Gastrocnemius medialis (tissue), 4 donors: ENCODE data around the gene DPF1. TPM values are rescaled to one million over a fixed set of nuclear protein-coding genes. Genes with fewer than 3 reads are reported as not detected.

Source experiments
- ATAC-seq, 2 donors: fragments of 150-250 bp; one replicate each; pipeline ENCODE4 v1.9.1; 2016
- DNase-seq, 2 donors: peaks; one replicate each; pipeline ENCODE4 v3.0.0-alpha.2; 2019
- H3K27ac ChIP-seq, 4 donors: fragments of 200-600 bp; sonication (generic); 1 replicate in 1 of 4; 2 replicates in 3 of 4; pipeline ENCODE4 v1.5.1; 2016 to 2018; ENCODE audit warnings: mild to moderate bottlenecking in 2 of 4, moderate library complexity in 1 of 4
- H3K27me3 ChIP-seq, 3 donors: fragments of 200-600 bp; sonication (generic) in 2 of 3; 1 replicate in 1 of 3; 2 replicates in 2 of 3; pipeline versions ENCODE4 v1.5.1 to v1.6.0; 2016 to 2019; ENCODE audit warnings: mild to moderate bottlenecking in 1 of 3, moderate library complexity in 1 of 3
- H3K36me3 ChIP-seq, 2 donors: fragments of 200-600 bp; sonication (generic) in 1 of 2; one replicate each; pipeline ENCODE4 v1.5.1; 2017 to 2018
- H3K4me1 ChIP-seq, 2 donors: fragments of 200-600 bp; sonication (generic) in 1 of 2; one replicate each; pipeline ENCODE4 v1.5.1; 2016 to 2017; ENCODE audit warnings: mild to moderate bottlenecking in 2 of 2
- H3K4me3 ChIP-seq, 4 donors: fragments of 200-600 bp; sonication (generic) in 3 of 4; 1 replicate in 1 of 4; 2 replicates in 3 of 4; pipeline ENCODE4 v1.5.1; 2016 to 2019; ENCODE audit warnings: mild to moderate bottlenecking in 2 of 4
- H3K9me3 ChIP-seq, 3 donors: fragments of 200-600 bp; sonication (generic) in 2 of 3; 1 replicate in 1 of 3; 2 replicates in 2 of 3; pipeline ENCODE4 v1.5.1; 2016 to 2019
- POLR2A ChIP-seq, 2 donors: fragments of 450-650 bp; IDR thresholded peaks; one replicate each; pipeline ENCODE4 v1.6.1; 2017; ENCODE audit warnings: antibody characterized with exemption in 2 of 2, mild to moderate bottlenecking in 2 of 2, moderate library complexity in 2 of 2
- in situ Hi-C, 4 donors: fragments of 200-750 bp; cut with MboI; loops; one replicate each; pipeline versions ENCODE4 v1.15.0 to v1.8.0; 2017; ENCODE audit warnings: low sequenced_read_pairs in 4 of 4
- intact Hi-C: fragments of 100-400 bp; cut with DNase I; formaldehyde crosslinking; loops from one replicate; pipeline ENCODE4 v1.15.1; 2023; ENCODE audit warnings: low total_unique reads
- total RNA-seq, 4 donors: library from RNA; depleted of rRNA; stranded (reverse); fragments of >200 nt; gene quantifications; one replicate each; pipeline versions ENCODE4 v1.1.0 to v1.2.3, GENCODE V29; 2016
- TF ChIP-seq, protein P1 (sequence below), 5 experiments: fragments of 450-650 bp in 3 of 5; fragments of 200-600 bp in 2 of 5; sonication (generic) in 2 of 5; IDR thresholded peaks in 4 of 5; conservative IDR thresholded peaks in 1 of 5; 1 replicate in 4 of 5; 2 replicates in 1 of 5; pipeline ENCODE4 v1.5.1; 2016 to 2019; ENCODE audit warnings: antibody characterized with exemption in 5 of 5, mild to moderate bottlenecking in 3 of 5, moderate library complexity in 3 of 5

Gene DPF1
- total RNA-seq, 4 donors from 2014 or later: not detected

GRCh38 chr19:38180071-38180470 is 44.0 kb downstream of the DPF1 start:
- no peak for ATAC-seq
- intact Hi-C loops (no loop called here), in situ Hi-C loops (no loop called here)
- no peaks in the 10 kb centered on the region for H3K9me3 ChIP-seq
- DNase-seq: no peak
- TF ChIP-seq, protein P1, sequence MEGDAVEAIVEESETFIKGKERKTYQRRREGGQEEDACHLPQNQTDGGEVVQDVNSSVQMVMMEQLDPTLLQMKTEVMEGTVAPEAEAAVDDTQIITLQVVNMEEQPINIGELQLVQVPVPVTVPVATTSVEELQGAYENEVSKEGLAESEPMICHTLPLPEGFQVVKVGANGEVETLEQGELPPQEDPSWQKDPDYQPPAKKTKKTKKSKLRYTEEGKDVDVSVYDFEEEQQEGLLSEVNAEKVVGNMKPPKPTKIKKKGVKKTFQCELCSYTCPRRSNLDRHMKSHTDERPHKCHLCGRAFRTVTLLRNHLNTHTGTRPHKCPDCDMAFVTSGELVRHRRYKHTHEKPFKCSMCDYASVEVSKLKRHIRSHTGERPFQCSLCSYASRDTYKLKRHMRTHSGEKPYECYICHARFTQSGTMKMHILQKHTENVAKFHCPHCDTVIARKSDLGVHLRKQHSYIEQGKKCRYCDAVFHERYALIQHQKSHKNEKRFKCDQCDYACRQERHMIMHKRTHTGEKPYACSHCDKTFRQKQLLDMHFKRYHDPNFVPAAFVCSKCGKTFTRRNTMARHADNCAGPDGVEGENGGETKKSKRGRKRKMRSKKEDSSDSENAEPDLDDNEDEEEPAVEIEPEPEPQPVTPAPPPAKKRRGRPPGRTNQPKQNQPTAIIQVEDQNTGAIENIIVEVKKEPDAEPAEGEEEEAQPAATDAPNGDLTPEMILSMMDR (IDR thresholded peaks at IDR 0.05 in 4 of 5, conservative IDR thresholded peaks at IDR 0.05 in 1 of 5): no peak
- TF ChIP-seq POLR2A (IDR thresholded peaks at IDR 0.05): no peak
- peaks cover 0 to 5% of the 10 kb centered on the region in 2 donors for H3K36me3 ChIP-seq
- H3K27ac ChIP-seq: no peak overlapping the region
- H3K4me3 ChIP-seq: no peak overlapping the region
- no peaks in the 10 kb centered on the region for H3K4me1 ChIP-seq
- no peaks in the 10 kb centered on the region for H3K27me3 ChIP-seq

DNA sequence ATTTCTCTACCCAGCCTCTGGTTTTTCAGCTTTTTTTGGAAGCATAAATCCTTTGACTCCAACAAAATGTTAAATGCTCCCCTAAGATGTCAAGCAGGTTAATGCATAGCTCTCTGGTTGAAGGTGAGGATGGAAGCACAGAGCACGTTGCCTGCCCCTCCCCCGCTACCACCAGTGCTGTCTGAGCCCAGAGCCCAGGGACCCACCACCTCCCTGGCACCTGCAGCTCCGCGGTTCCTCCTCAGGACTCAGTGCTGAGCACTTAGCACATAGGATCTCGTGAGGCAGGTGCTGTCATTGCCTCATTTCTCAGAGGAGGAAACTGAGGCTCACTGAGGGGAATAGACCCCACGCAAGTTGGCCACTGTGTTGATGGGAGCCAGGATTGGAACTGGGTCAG is 48.6 kb downstream of the DPF1 start:
- TF ChIP-seq POLR2A (IDR thresholded peaks at IDR 0.05): no peak
- TF ChIP-seq, protein P1 (IDR thresholded peaks at IDR 0.05 in 4 of 5, conservative IDR thresholded peaks at IDR 0.05 in 1 of 5): no peak

DNA sequence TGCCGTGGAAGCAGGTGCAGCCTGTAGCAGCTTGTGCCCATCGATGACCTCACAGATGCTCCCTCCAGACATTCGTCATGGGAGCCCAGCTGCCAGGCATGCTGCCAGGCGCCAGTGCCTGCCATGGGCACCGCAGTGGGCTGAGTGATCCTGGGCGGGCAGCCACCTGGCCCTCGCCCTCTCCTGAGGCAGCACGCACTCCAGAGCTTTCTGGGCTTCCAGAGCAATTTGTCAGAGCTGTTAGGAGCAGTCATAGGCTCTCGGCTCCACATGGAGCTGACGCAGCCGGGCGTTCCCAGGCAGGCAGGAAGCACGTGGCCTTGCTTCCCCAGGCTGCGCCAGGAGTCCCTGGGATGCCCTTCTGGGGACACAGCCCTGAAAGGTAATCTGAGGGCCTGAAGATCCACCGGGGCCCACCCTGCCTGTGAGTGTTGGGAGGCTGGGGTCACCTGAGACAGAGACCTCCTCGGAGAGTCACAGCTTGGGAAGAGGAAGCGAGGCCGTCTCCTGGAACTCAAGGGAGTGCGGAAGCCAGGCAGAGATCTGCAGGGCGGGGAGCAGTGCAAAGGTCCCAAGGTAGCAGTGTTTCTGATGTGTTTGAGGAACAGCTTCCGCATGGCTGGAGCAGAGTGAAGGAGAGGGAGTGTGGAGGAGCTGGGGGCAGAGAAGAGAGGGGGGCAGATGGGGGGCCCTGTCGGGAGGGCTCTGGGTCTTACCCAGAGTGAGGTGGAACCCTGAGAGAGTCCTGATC is 50.6 kb downstream of the DPF1 start:
- Histone ChIP-seq H3K4me3 (peak overlapping the region; percentile 20 to 46 (median 39)), H3K27ac (peak overlapping the region; percentile 90 to 96 (median 93)), H3K9me3 (no peaks in the 10 kb centered on the region), H3K36me3 (no peaks in the 10 kb centered on the region), H3K27me3 (no peaks in the 10 kb centered on the region), H3K4me1 (peaks cover 18 to 19% of the 10 kb centered on the region in 2 donors)
- TF ChIP-seq, protein P1 (IDR thresholded peaks at IDR 0.05 in 4 of 5, conservative IDR thresholded peaks at IDR 0.05 in 1 of 5): no peak
- TF ChIP-seq POLR2A (IDR thresholded peaks at IDR 0.05): peak; percentile 48 to 65
- intact Hi-C loops: loop anchor here (1.0 to 10.0 kb wide), 4 partner anchors 25 to 721 kb away; partner anchors contain the start of genes NFKBIB and SIRT2
- ATAC-seq: peak; percentile 92 to 95
- DNase-seq: peak; percentile 88 to 98
- in situ Hi-C loops: no loop called here

More for the DNA sequence above, 48.6 kb downstream of the DPF1 start:
- intact Hi-C loops (loop anchor here (10.0 kb wide), 1 partner anchor 719 kb away; the partner anchor contains the start of genes NFKBIB and SIRT2), in situ Hi-C loops (no loop called here)
- H3K27ac ChIP-seq: peak overlapping the region in 2 of 4 donors; percentile 94 to 96
- H3K4me1 ChIP-seq: peaks cover 18 to 19% of the 10 kb centered on the region in 2 donors
- no peaks in the 10 kb centered on the region for H3K9me3 ChIP-seq
- H3K27me3 ChIP-seq: no peaks in the 10 kb centered on the region
- DNase-seq (no peak), ATAC-seq (no peak)
- H3K36me3 ChIP-seq: no peaks in the 10 kb centered on the region
- no peak overlapping the region for H3K4me3 ChIP-seq

- DNase-seq: peak in 1 of 2 donors; percentile 78
- peak overlapping the region; percentile 90 to 96 (median 93) for H3K27ac ChIP-seq
- intact Hi-C loops: loop anchor here (5.0 to 10.0 kb wide), 2 partner anchors 700 to 723 kb away; partner anchors contain the start of genes NFKBIB and SIRT2
Measured at GRCh38 chr19:38172001-38172400, 52.0 kb downstream of the DPF1 start.

More at GRCh38 chr19:38172001-38172400, 52.0 kb downstream of the DPF1 start:
- in situ Hi-C loops: no loop called here
- TF ChIP-seq POLR2A (IDR thresholded peaks at IDR 0.05): no peak
- TF ChIP-seq, protein P1 (IDR thresholded peaks at IDR 0.05 in 4 of 5, conservative IDR thresholded peaks at IDR 0.05 in 1 of 5): no peak
- Histone ChIP-seq H3K4me3 (no peak overlapping the region), H3K4me1 (peaks cover 18 to 19% of the 10 kb centered on the region in 2 donors), H3K36me3 (no peaks in the 10 kb centered on the region), H3K9me3 (no peaks in the 10 kb centered on the region), H3K27me3 (no peaks in the 10 kb centered on the region)
- peak; percentile 17 to 25 for ATAC-seq
